DMS 273 (cell line): Measurements from ENCODE around the gene TTC28.

Experiments used
- DNase-seq: peaks from one replicate; lab custom pipeline; 2025; ENCODE audit not compliant: unreplicated experiment; lab: John Stamatoyannopoulos, UW

The TTC28 gene

GRCh38 chr22:28297504-28297903, 382.1 kb downstream of the TTC28 start:
- DNase-seq, result no peak

- DNase-seq, result no peak
Observed at GRCh38 chr22:28296452-28296851, 383.2 kb downstream of the TTC28 start.

- no peak for DNase-seq
Observed at GRCh38 chr22:28283068-28283654, 396.5 kb downstream of the TTC28 start.

GRCh38 chr22:28282405-28283067, 397.1 kb downstream of the TTC28 start:
- DNase-seq, result no peak

GRCh38 chr22:28279888-28280287, 399.8 kb downstream of the TTC28 start:
- DNase-seq, result no peak

- DNase-seq, result no peak
Observed at GRCh38 chr22:28269277-28269676, 410.4 kb downstream of the TTC28 start.

GRCh38 chr22:28268850-28269249, 410.8 kb downstream of the TTC28 start:
- no peak for DNase-seq

GRCh38 chr22:28268171-28268570, 411.5 kb downstream of the TTC28 start:
- no peak for DNase-seq

GRCh38 chr22:28260619-28261018, 419.0 kb downstream of the TTC28 start:
- DNase-seq, result no peak

- no peak for DNase-seq
Observed at GRCh38 chr22:28259774-28260312, 419.8 kb downstream of the TTC28 start.

GRCh38 chr22:28254396-28254795, 425.2 kb downstream of the TTC28 start:
- DNase-seq, result no peak

GRCh38 chr22:28252539-28252938, 427.1 kb downstream of the TTC28 start:
- DNase-seq, result no peak

- DNase-seq, result no peak
Observed at GRCh38 chr22:28250036-28250695, 429.5 kb downstream of the TTC28 start.

- no peak for DNase-seq
Observed at GRCh38 chr22:28249402-28249801, 430.2 kb downstream of the TTC28 start.

- DNase-seq, result peak; percentile 18
Observed at GRCh38 chr22:28247667-28248363, 431.8 kb downstream of the TTC28 start.

GRCh38 chr22:28247136-28247535, 432.5 kb downstream of the TTC28 start:
- no peak for DNase-seq

GRCh38 chr22:28246397-28246796, 433.2 kb downstream of the TTC28 start:
- DNase-seq, result no peak

- no peak for DNase-seq
Observed at GRCh38 chr22:28245579-28246224, 433.9 kb downstream of the TTC28 start.

- DNase-seq, result no peak
Observed at GRCh38 chr22:28244757-28245156, 434.9 kb downstream of the TTC28 start.

- DNase-seq, result no peak
Observed at GRCh38 chr22:28243539-28243938, 436.1 kb downstream of the TTC28 start.

- no peak for DNase-seq
Observed at GRCh38 chr22:28241656-28242290, 437.9 kb downstream of the TTC28 start.
